Activated T-cell treated with anti-CD3 and anti-CD28 coated beads for 24 hours (primary cell): ENCODE data around the gene EPHA2.

ENCODE experiments used
- DNase-seq: peaks from one replicate; pipeline ENCODE4 v3.0.0-alpha.2; 2020; ENCODE audit warnings: low read depth

EPHA2 gene

DNA sequence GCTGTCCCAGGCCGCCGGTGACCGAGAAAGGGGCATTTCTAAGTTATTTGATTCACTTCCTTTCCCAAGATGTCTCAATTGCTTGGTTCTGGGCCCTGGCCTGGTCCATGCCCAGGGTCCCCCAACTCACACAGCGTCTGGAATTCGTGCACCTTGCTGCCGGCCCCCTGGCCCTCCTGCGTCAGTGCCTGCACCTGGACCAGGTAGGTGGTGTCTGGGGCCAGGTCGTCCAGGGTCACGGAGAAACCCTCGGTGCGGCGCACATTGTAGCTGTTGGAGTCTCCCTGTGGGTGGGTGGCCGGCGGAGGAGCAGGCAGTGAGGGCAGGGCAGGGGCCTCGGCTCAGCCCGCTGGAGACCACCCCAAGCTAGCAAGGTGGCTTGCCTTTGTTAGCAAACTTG is 21.0 kb downstream of the EPHA2 start:
- DNase-seq = no peak

DNA sequence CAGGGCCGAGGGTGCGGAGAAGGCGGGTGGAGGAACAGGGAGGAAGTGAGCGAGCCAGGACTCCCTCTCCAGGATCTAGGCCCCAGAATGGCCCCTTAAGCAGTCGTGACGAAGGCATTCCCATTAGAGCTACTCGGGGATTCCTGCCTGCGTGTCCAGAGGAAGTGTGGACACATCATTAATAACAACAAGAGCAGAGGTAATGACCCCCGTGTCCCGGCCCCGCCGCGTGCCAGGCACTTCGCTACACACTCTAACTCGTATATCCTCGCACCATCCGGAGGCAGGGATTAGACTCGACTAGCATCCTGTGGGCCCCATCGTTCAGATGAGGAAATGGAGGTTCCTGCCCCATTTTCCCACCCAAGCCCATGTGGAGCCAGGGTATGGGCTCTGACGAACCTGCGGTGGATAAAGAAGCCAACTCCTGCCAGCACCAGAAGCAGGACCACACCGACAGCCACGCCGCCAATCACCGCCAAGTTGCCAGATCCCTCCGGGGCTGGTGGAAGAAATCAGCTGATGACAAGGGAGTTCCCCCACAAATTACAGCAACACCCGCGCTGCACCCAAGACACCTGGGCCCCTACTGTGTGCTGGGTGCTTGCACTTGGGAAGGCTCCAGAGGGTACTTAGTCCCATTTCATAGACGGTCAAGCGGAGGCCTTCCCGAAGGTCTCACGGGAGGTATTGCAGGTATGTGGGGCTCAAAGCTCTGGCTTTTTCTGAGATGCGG is 21.6 kb downstream of the EPHA2 start:
- no peak for DNase-seq

DNA sequence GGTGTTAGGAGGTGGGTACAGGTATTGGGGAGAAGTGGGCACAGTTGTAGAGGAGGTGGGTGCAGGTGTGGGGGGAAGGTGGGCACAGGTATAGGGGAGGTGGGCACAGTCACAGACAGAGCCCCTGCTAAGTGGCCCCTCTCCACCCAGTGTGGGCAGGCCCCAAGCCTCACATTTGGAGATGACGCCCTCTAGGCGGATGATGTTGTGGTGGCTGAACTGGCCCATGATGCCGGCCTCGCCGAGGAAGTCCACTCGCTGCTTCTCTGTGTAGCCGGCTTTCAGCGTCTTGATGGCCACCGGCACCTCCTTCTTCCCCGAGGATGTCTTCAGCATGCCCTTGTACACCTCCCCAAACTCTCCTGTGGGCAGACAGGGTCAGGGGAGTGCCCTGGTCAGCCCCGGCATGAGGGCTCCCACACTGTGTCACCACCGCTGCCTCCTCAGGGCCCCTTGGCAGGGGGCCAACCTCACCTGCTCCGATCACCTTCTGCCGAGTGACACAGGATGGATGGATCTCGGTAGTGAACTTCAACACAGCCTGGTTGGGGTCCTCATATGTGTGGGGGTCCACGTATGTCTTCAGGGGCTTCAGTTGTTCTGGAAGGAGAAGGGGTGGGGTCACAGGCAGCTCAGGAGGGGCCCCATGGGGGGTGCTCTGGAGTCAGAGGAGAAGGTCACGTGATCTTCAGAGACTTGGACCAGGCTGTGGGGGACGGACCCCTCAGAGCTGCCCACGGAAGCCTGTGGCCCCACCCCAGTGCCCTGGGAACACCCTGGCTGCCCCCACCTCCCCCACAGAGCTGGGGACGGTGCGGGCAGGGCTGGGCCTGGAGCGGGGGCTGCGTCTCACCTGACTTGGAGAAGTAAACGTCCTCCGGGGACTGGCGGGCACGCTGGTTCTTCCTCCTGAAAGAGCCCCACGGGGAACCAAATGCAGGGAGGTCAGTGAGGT is 22.6 kb downstream of the EPHA2 start:
- no peak for DNase-seq

DNA sequence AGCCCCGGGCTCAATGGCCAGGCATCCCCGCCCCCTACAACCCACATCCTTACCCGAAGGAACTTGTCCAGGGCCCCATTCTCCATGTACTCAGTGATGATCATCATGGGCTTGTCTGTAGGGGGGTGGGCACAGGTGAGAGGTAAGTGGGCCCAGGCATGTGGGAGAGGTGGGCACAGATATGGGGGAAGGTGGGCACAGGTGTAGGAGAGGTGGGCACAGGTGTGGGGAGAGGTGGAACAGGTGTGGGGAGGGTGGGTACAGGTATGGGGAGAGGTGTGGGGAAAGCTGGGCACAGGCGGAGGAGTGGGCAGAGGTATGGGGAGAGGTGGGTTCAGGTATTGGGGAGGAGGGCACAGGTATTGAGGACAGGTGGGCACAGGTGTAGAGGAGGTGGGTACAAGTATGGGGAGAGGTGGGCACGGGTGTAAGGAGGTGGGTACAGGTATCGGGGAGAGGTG is 23.5 kb downstream of the EPHA2 start:
- no peak for DNase-seq

DNA sequence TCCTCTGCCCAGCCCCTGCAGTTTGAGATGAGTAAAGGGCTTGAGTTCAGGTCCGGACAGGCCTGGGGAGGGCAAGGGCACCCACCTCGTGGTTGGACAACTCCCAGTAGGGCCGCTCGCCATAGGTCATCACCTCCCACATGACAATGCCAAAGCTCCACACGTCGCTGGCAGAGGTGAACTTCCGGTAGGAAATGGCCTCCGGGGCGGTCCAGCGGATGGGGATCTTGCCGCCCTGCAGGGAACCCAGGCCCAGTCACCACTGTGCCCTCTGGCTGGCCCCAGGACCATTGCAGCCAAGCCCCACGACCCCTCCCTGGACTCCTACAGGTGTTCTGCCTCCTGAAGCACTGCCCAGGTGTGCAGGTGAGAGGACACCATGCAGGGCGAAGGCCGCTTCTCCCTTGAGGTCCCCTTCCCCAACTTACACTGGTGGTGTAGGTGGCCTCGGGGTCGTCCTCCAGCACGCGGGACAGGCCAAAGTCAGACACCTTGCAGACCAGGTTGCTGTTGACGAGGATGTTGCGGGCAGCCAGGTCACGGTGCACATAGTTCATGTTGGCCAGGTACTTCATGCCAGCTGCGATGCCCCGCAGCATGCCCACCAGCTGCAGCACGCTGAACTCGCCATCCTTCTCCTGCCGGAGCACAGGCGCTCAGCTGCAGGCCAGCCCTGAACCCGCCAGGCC is 24.1 kb downstream of the EPHA2 start:
- no peak for DNase-seq

DNA sequence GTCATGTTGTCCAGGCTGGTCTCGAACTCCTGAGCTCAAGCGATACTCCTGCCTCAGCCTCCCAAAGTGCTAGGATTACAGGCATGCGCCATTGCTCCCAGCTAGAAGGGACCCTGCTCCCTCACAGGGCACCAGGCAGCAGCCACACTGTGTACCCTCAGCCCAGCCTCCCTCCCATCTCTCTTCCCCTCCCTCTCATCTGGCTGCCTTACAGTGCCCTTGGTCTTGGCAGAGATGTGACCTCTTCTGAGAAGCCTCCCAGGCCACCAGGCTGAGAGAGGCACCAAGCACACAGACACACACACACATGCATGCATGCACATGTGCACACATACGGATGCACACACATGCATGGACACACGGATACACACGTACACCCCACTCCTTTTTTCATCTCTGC is 25.0 kb downstream of the EPHA2 start:
- DNase-seq = no peak

DNA sequence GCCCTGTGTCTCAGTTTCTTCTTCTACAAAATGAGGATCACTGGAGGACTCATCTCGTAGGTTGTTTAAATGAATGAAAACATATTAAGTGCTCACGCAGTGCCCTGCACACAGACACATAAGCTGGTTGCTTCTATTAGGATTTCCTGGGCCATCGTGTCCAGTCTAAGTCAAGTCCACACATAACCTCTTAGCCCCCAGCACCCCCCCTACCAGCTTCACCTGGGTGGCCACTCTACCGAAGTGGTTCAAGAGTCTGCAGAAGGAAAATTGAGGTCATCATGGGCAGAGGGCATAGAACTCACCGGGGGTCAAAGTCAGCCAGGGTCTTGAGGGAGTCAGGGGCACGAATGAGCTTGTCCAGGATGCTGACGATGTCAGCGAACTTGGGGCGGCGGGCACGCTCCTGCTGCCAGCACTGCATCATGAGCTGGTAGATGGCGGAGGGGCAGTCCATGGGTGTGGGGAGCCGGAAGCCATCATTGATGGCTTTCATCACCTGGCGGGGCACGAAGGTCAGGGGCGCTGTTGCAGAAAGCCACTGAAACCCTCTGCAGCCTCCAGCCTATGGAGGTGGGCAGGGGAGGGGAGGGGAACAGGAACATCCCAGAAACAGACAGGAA is 25.8 kb downstream of the EPHA2 start:
- DNase-seq = no peak

DNA sequence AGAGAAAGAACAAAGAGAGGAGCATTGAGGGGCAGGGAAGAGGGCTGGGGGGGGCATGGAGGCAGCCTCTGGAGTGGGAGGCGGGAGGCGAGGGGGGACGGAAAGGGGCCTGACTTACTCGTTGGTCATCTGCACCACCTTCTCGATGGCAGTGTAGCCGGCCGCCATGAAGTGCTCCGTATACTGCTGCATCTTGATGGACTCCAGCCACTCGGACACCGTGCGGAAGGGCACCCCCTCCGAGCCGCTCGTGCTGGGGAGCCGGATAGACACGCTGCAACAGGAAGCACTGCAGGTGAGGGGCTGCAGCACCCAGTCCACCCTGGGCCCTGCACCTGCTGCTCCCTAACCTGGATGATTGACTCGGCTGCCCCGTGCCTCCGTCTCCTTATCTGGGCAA is 26.6 kb downstream of the EPHA2 start:
- DNase-seq = no peak

DNA sequence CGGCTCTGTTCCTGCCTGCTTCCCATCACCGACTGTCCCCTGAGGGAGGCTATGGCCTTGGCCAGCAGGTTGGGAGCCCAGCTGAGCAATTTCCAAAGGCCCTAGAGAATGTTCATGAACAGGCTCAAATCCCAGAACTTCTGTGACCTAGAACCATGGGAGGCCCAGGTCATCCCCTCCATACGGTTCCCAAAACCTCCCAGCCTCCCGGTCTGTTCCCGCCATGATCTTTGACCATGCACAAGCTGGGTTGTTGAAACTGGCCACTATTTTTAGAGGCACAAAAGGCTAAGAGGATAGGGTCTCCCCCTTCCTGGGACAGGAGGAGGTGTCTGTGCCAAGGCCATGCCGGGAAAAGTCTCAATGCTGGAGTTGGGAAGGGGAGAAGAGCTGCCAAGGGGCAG is 27.5 kb downstream of the EPHA2 start:
- no peak for DNase-seq

DNA sequence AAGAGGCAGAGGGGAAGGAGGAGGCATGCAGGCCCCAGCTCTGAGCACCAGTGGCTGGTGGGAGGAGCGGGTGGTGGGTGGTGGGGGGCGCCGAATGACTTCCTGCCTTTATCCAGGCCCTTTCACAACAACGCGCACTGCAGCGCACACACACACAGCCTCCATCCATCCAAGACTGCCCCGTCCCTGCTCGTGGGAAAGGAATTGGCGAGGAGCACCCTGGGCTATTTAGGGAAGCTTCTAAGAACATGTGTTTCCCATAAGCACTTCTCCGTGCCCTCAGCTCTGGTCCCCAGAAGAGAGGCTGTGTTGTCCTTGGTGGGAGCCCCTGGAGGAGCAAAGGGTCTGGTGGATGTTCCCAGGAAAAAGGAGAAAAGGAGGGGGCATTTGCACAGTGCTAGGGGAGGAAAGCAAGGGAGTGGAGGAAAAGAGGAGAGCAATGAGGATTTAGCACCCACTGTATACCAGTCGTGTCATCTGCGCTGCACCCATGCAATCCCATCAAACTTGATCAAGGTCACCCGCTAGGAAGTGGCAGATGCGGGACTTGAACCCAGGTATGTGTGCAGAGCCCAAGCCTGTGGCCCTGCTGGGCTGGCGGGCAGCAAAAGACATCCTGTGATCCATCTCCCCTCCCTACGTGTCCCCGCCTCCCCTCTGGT is 28.1 kb downstream of the EPHA2 start:
- no peak for DNase-seq

DNA sequence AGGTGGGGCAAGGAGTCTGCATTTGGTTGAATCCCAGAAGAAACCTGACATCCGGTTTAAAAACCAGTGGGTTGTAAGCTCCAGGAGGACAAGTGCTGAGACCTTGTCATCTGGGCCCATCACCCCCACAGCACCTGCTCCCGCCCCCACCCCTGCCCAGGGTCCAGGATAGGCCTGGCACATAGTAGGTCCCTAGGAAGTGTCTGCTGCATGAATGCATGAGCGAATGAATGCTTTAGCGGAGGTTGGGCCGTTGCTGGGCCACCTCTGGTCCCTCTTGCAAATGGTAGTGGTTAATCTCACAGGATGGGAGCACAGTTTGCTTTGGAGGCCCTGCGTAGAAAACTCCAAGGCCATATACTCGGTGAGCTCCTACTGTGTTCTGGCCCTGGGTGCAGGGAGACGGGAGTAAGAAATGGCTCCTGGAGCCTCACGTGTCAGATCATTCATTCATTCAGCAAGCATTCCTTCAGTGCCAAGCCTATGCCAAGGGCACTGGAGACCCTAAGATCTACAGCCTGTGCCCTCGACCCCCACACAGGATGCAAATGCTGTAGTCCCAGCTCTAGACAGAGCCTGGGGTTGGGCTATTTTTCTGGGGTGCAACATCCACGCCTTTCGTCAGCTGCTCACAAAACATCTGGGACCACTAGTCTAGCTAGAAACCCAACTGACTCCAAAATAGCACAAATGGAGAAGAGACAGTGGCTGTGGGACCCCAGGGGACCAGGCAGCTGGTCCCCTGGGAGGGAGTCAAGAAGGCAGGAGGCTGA is 28.9 kb downstream of the EPHA2 start:
- no peak for DNase-seq

DNA sequence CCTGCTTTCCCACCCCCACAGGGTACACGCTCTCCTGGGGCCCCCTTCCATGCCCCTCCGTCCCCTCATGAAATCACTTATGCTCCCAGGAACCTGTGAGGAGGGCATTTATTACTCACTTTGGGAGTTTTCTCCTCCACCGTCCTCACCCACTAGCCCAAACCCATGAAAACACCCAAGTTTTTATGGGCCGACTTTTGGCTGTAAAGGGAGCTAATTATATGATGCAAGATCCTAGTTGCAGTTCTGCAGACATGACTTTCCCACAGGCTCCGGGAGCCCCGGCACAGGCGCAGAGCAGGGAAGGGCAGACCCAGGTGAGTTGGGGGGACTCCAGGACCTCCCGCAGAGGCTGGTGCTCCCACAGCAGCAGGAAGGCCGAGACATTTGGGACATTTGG is 29.7 kb downstream of the EPHA2 start:
- no peak for DNase-seq

DNA sequence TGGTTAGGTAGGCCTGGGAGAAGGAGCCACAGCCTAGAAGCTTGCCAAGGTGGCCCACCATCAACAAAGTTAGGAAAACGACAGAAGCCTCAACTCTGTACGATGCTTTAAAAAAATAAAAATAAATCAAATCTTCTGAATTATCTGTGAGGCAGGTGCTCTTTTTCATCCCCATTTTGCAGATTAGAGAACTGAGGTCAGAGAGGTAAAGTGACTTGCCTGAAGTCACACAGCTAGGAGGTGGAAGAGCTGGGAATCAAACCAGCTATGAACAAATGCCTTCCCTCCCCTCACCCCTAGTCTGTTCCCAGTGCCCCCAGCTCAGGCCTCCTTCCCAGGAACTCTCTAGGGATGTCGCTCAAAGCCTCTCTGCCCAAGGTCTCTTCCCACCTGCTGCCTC is 30.4 kb downstream of the EPHA2 start:
- no peak for DNase-seq

DNA sequence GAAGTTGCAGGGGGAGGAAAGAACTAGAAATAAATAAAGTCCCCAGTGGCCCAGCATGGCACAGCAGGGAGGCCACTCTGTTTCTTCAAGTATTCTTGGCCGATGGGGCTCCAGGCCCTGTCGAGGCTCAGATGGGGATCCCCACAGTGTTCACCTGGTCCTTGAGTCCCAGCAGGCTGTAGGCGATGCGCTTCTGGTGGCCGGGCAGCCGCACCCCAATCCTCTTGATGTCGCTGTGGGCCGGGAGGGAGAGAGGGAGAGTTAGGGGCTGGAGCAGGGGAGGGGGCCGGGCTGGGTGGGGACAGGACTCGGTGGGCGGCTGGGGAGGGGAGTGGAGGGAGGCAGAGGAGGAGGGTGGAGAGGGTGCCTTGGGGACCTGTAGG is 30.8 kb downstream of the EPHA2 start:
- no peak for DNase-seq

DNA sequence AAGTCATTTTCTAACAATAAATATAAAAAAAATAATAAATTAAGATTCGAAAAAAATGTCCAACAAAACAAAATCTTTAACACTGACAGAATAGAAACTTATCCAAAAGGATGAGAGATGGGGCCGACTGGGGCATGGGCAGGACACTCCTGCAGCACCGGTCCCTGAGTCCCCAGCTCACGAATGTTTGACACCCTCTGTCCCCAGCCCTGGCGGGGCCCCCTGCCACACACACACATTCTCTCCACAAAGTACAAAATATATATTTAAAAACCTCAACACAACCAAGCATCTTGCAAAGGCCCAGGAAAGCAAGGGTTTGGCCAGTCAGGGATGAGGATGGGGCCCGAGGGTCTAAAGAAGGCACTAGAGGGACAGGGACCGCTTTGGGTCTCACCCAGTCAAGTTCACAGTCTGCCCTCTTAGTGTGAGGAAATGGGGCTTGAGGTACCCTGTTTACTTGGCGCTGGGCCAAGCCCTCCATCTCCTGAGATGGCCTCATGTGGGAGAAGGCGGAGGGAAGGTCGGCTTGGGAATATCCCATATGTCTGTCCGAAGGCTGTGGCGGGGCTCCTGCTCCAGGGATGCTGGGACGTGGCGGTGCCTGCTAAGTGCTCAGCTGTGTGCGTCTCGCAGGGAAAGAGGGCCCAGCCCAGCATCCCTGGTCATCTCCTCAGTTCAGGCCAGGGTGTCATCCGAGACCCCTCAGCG is 31.3 kb downstream of the EPHA2 start:
- no peak for DNase-seq

DNA sequence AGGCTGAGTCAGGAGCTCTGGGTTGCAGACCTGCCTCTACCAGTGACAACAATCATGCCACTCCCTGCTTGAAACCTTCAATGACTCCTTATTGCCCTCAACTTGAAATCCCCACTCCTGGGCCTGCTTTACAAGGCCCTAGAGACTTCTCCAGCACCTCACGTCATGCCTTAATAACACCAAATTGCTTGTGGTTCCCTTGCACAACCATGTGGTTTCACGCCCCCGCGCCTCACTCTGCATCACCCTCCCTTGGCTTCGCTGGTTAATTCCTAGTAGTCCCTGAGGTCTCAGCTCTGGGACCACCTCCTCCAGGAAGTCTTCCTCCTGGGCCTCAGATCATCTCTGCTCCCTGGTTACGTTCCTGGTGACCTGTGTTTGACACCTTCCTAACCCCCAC is 33.0 kb downstream of the EPHA2 start:
- peak; percentile 23 for DNase-seq

DNA sequence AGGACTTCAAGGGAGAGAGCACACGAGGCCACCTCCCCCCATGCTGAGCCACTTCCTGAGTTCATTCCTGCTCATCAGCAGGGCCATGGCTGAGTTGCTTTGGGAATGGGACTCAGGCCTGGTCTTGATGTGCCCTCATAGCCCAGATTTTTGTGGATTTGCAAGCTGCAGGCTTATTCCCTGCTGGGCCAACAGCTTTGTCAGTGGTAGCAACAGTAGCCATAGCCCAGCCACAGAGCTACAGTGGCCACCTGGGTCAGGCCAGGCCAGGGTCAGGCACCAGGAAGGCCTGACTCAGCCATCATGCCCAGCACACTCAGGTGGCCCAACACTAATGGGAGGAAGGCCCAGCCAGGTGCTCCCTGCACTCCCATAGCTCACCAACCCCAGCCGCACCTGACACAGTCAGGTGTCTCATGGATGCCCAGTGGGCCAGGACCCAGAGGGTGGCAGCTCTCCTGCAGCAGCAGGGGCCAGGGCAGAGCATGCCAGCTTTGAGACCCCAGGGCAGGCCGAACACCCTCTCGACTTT is 33.5 kb downstream of the EPHA2 start:
- DNase-seq = no peak

DNA sequence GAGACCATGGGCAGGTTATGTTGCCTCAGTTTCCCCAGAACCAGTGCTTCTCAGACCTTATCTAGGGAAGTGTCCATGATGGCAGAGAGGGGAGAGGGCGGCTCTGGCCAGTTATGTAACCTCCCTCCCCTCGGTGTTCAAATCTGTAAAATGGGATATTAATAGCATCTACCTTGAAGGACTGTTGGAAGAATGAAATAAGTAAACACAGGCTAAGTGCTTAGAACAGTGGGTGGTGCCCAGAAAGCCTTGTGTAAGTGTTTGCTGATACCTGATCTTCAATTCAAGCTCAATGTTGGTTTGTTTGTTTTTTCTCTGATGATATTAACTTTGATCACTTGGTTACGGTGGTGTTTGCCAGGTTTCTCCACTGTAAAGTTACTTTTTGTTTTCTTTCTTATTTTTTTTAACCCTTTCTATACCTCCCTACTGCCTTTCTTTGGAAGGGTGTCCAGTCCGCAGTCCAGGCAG is 34.9 kb downstream of the EPHA2 start:
- no peak for DNase-seq

DNA sequence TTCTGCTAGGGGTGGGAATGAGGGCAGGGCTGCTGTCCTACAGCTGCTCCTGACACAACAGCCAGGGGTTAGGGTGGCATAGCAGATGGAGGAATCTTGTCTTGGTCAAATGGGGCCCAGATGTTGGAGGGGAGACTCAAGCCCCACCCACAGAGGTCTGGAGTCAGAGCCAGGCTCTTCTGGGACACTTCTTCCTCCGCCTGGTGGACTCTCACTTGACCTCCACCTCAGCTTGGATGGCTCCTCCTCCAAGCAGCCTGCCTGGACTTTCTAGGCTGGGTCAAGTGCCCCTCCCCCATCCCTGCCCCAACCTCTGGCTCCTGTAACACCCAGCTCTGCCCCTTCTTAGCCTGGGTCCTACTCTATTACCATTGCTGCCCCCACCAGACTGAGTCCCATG is 35.5 kb downstream of the EPHA2 start:
- no peak for DNase-seq

DNA sequence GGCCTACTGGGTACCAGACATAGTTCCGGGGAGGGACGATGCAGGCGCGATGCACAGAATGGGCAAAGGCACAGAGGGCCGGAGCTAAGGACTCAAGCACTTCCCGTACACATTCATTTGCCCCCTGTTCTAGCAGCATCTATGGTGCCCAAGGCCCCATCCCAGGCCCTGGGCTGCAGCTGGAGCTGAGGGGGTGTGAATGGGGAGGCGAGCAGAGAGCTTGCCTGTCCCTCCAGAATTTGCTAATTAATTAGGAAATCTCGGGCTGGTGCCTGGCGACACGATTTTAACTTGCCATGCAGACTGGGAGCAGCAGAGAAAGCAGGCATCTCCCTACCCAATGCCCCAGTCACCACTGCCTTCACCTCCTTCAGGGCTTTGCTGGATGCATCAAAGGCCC is 35.9 kb downstream of the EPHA2 start:
- DNase-seq = no peak
